MM.1S (cell line): ENCODE results near the gene RASSF7.

Experiments used
- DNase-seq: peaks from one replicate; pipeline ENCODE4 v3.0.0-alpha.2; 2015
- H2AFZ ChIP-seq: fragments of 300-600 bp; sonication (generic); 2 replicates; pipeline ENCODE4 v1.6.0; 2016; ENCODE audit warnings: antibody characterized with exemption, low read length
- H3F3A ChIP-seq: fragments of 300-600 bp; sonication (generic); 2 replicates; pipeline ENCODE4 v1.6.1; 2016; ENCODE audit warnings: mild to moderate bottlenecking, antibody characterized with exemption, low read length, moderate library complexity, mixed read lengths; ENCODE audit not compliant: insufficient read depth
- H3K27ac ChIP-seq: fragments of 300-600 bp; sonication (generic); 2 replicates; pipeline ENCODE4 v1.5.1; 2016; ENCODE audit warnings: mild to moderate bottlenecking, low read length
- H3K27me3 ChIP-seq: fragments of 300-600 bp; sonication (generic); replicated peaks from 2 replicates; pipeline ENCODE4 v1.6.0; 2016; ENCODE audit warnings: low read length; ENCODE audit not compliant: insufficient read depth
- H3K36me3 ChIP-seq: fragments of 300-600 bp; sonication (generic); replicated peaks from 2 replicates; pipeline ENCODE4 v1.6.1; 2016; ENCODE audit warnings: mild to moderate bottlenecking, low read length, mixed read lengths; ENCODE audit not compliant: insufficient read depth
- H3K4me1 ChIP-seq: fragments of 300-600 bp; sonication (generic); 2 replicates; pipeline ENCODE4 v1.6.1; 2016; ENCODE audit warnings: low read length, mixed read lengths
- H3K4me2 ChIP-seq: fragments of 300-600 bp; sonication (generic); 2 replicates; pipeline ENCODE4 v1.6.0; 2016; ENCODE audit warnings: low read depth, low read length
- H3K4me3 ChIP-seq: fragments of 300-600 bp; sonication (generic); 2 replicates; pipeline ENCODE4 v1.5.1; 2016; ENCODE audit warnings: low read length, mixed read lengths
- H3K79me2 ChIP-seq: fragments of 300-600 bp; sonication (generic); 2 replicates; pipeline ENCODE4 v1.6.1; 2016; ENCODE audit warnings: mixed run types, low read length, mixed read lengths
- H3K9ac ChIP-seq: fragments of 300-600 bp; sonication (generic); 2 replicates; pipeline ENCODE4 v1.6.1; 2016; ENCODE audit warnings: low read length, mixed read lengths
- H3K9me2 ChIP-seq: fragments of 300-600 bp; sonication (generic); replicated peaks from 2 replicates; pipeline ENCODE4 v1.6.1; 2016; ENCODE audit warnings: mild to moderate bottlenecking, low read length, mixed read lengths; ENCODE audit not compliant: insufficient read depth
- H3K9me3 ChIP-seq: fragments of 300-600 bp; sonication (generic); replicated peaks from 2 replicates; pipeline ENCODE4 v1.6.1; 2016; ENCODE audit warnings: mild to moderate bottlenecking, low read length, mixed read lengths; ENCODE audit not compliant: insufficient read depth
- H4K20me1 ChIP-seq: fragments of 300-600 bp; sonication (generic); 2 replicates; pipeline ENCODE4 v1.6.1; 2016; ENCODE audit warnings: mild to moderate bottlenecking, low read length, moderate library complexity, mixed read lengths; ENCODE audit not compliant: insufficient read depth
- CTCF ChIP-seq: fragments of 300-600 bp; sonication (generic); IDR thresholded peaks from 2 replicates; pipeline ENCODE4 v1.5.1; 2016; ENCODE audit warnings: antibody characterized with exemption, low read length, mixed read lengths
- EZH2 ChIP-seq: fragments of 300-600 bp; sonication (generic); optimal IDR thresholded peaks from 2 replicates; pipeline ENCODE3; 2017; ENCODE audit warnings: low read depth, mild to moderate bottlenecking, antibody characterized with exemption, low read length, mixed read lengths
- EZH2phosphoT487 ChIP-seq: fragments of 300-600 bp; sonication (generic); IDR thresholded peaks from 2 replicates; pipeline ENCODE4 v1.6.1; 2018; ENCODE audit warnings: antibody characterized with exemption, low read length

RASSF7 gene

GRCh38 chr11:587978-588380 is 27.2 kb downstream of the RASSF7 start:
- Histone ChIP-seq H3K9me3 (no peaks in the 10 kb centered on the region), H4K20me1 (0 out of 2 replicates have a peak, but pooled peaks cover 7% of the 10 kb centered on the region), H2AFZ (no peak overlapping the region), H3K9ac (no peak overlapping the region), H3K4me2 (no peak overlapping the region), H3K4me3 (no peak overlapping the region), H3K27ac (no peak overlapping the region), H3K27me3 (no peaks in the 10 kb centered on the region), H3K4me1 (no peaks in the 10 kb centered on the region), H3K9me2 (no peaks in the 10 kb centered on the region), H3F3A (no peaks in the 10 kb centered on the region), H3K36me3 (peaks cover 21% of the 10 kb centered on the region), H3K79me2 (peaks cover 72% of the 10 kb centered on the region)
- no peak for DNase-seq
- TF ChIP-seq EZH2 (no peak), CTCF (no peak), EZH2phosphoT487 (no peak)

- Histone ChIP-seq H3K9me3 (no peaks in the 10 kb centered on the region), H3K79me2 (peaks cover 71% of the 10 kb centered on the region), H3K9ac (no peak overlapping the region), H3K9me2 (no peaks in the 10 kb centered on the region), H3K4me2 (no peak overlapping the region), H3F3A (no peaks in the 10 kb centered on the region), H3K27me3 (no peaks in the 10 kb centered on the region), H3K4me1 (no peaks in the 10 kb centered on the region), H3K36me3 (peaks cover 21% of the 10 kb centered on the region), H4K20me1 (0 out of 2 replicates have a peak, but pooled peaks cover 3% of the 10 kb centered on the region), H3K4me3 (no peak overlapping the region), H2AFZ (no peak overlapping the region), H3K27ac (no peak overlapping the region)
- no peak for TF ChIP-seq CTCF
- TF ChIP-seq EZH2phosphoT487, result no peak
- TF ChIP-seq EZH2, result no peak
- DNase-seq, result no peak
These were observed 29.0 kb downstream of the RASSF7 start for GRCh38 chr11:589798-590197.

GRCh38 chr11:590997-591396 is 30.2 kb downstream of the RASSF7 start:
- TF ChIP-seq EZH2 (no peak), CTCF (no peak), EZH2phosphoT487 (no peak)
- Histone ChIP-seq H3K36me3 (peaks cover 21% of the 10 kb centered on the region), H3K27me3 (no peaks in the 10 kb centered on the region), H3K27ac (no peak overlapping the region), H3K9me3 (no peaks in the 10 kb centered on the region), H4K20me1 (0 out of 2 replicates have a peak, but pooled peaks cover 3% of the 10 kb centered on the region), H3K4me1 (no peaks in the 10 kb centered on the region), H3F3A (no peaks in the 10 kb centered on the region), H3K9ac (no peak overlapping the region), H3K4me3 (no peak overlapping the region), H3K79me2 (peaks cover 81% of the 10 kb centered on the region), H2AFZ (no peak overlapping the region), H3K9me2 (no peaks in the 10 kb centered on the region), H3K4me2 (no peak overlapping the region)
- no peak for DNase-seq

GRCh38 chr11:592501-592900 is 31.7 kb downstream of the RASSF7 start:
- Histone ChIP-seq H3F3A (no peaks in the 10 kb centered on the region), H3K9ac (no peak overlapping the region), H3K27me3 (no peaks in the 10 kb centered on the region), H3K36me3 (peaks cover 18% of the 10 kb centered on the region), H3K27ac (no peak overlapping the region), H3K4me3 (no peak overlapping the region), H3K9me3 (no peaks in the 10 kb centered on the region), H3K4me2 (no peak overlapping the region), H4K20me1 (no peaks in the 10 kb centered on the region), H3K4me1 (no peaks in the 10 kb centered on the region), H3K9me2 (no peaks in the 10 kb centered on the region), H3K79me2 (peaks cover 80% of the 10 kb centered on the region), H2AFZ (no peak overlapping the region)
- TF ChIP-seq CTCF (no peak), EZH2 (no peak), EZH2phosphoT487 (no peak)
- DNase-seq, result no peak
